Gastroesophageal sphincter (tissue), 4 donors: ENCODE data around the gene FLNA. TPM values are rescaled to one million over a fixed set of nuclear protein-coding genes. Genes with fewer than 3 reads are reported as not detected.

Source experiments
- ATAC-seq: fragments of 150-250 bp; one replicate; pipeline ENCODE4 v1.9.1; 2016; ENCODE audit warnings: mild to moderate bottlenecking, moderate library complexity
- H3K27ac ChIP-seq, 4 donors: fragments of 200-600 bp; sonication (generic) in 3 of 4; 1 replicate in 3 of 4; 2 replicates in 1 of 4; pipeline ENCODE4 v1.5.1; 2016 to 2019
- H3K27me3 ChIP-seq: fragments of 200-600 bp; sonication (generic); one replicate; pipeline ENCODE4 v1.5.1; 2019
- H3K36me3 ChIP-seq, 2 donors: fragments of 200-600 bp; sonication (generic); one replicate each; pipeline ENCODE4 v1.5.1; 2019; ENCODE audit warnings: control low read depth in 1 of 2
- H3K4me1 ChIP-seq, 3 donors: fragments of 200-600 bp; sonication (generic); 1 replicate in 2 of 3; 2 replicates in 1 of 3; pipeline ENCODE4 v1.5.1; 2016 to 2019; ENCODE audit warnings: control low read depth in 2 of 3
- H3K4me3 ChIP-seq, 2 donors: fragments of 200-600 bp; sonication (generic); one replicate each; pipeline ENCODE4 v1.5.1; 2019; ENCODE audit warnings: mild to moderate bottlenecking in 1 of 2, moderate library complexity in 1 of 2
- H3K9me3 ChIP-seq, 3 donors: fragments of 200-600 bp; sonication (generic); one replicate each; pipeline ENCODE4 v1.5.1; 2017 to 2019; ENCODE audit warnings: control low read depth in 2 of 3
- EP300 ChIP-seq: sonication (generic); formaldehyde crosslinking; IDR thresholded peaks from one replicate; pipeline ENCODE4 v1.6.1; 2017; ENCODE audit warnings: antibody characterized with exemption, mild to moderate bottlenecking
- POLR2A ChIP-seq, 2 donors: fragments of 450-650 bp; IDR thresholded peaks; one replicate each; pipeline ENCODE4 v1.6.1; 2017; ENCODE audit warnings: antibody characterized with exemption in 2 of 2, mild to moderate bottlenecking in 2 of 2, moderate library complexity in 1 of 2
- POLR2AphosphoS5 ChIP-seq: sonication (generic); formaldehyde crosslinking; IDR thresholded peaks from one replicate; pipeline ENCODE4 v1.6.1; 2017; ENCODE audit warnings: antibody characterized with exemption
- WGBS, 2 donors: methylation state at CpG; one replicate each; pipeline ENCODE4 v1.1.5; 2018; ENCODE audit warnings: low coverage in 1 of 2; 5-methylcytosine and 5-hydroxymethylcytosine counted together
- total RNA-seq, 4 donors: library from RNA; depleted of rRNA; stranded (reverse); fragments of >200 nt; gene quantifications; one replicate each; pipeline ENCODE4 v1.1.0, GENCODE V29; 2016
- TF ChIP-seq, protein P1 (sequence below), 4 experiments: fragments of 200-600 bp in 2 of 4; fragments of 450-650 bp in 2 of 4; sonication (generic) in 1 of 4; IDR thresholded peaks; one replicate each; pipeline ENCODE4 v1.5.1; 2017 to 2019; ENCODE audit warnings: antibody characterized with exemption in 4 of 4, mild to moderate bottlenecking in 2 of 4, moderate library complexity in 2 of 4

The FLNA gene
- total RNA-seq, 4 donors from 2014 or later, result 7,815 to 15,318 (median 8,757) TPM

GRCh38 chrX:154354516-154354915 lies 19.9 kb downstream of the FLNA start:
- no peaks in the 10 kb centered on the region for H3K27me3 ChIP-seq
- H3K4me1 ChIP-seq, result peaks cover 0 to 54% (median 0%) of the 10 kb centered on the region in 3 donors
- ATAC-seq, result no peak
- no peak overlapping the region for H3K4me3 ChIP-seq
- TF ChIP-seq EP300, result no peak
- TF ChIP-seq, protein P1, sequence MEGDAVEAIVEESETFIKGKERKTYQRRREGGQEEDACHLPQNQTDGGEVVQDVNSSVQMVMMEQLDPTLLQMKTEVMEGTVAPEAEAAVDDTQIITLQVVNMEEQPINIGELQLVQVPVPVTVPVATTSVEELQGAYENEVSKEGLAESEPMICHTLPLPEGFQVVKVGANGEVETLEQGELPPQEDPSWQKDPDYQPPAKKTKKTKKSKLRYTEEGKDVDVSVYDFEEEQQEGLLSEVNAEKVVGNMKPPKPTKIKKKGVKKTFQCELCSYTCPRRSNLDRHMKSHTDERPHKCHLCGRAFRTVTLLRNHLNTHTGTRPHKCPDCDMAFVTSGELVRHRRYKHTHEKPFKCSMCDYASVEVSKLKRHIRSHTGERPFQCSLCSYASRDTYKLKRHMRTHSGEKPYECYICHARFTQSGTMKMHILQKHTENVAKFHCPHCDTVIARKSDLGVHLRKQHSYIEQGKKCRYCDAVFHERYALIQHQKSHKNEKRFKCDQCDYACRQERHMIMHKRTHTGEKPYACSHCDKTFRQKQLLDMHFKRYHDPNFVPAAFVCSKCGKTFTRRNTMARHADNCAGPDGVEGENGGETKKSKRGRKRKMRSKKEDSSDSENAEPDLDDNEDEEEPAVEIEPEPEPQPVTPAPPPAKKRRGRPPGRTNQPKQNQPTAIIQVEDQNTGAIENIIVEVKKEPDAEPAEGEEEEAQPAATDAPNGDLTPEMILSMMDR (IDR thresholded peaks at IDR 0.05), result no peak
- TF ChIP-seq POLR2A (IDR thresholded peaks at IDR 0.05), result no peak
- H3K9me3 ChIP-seq, result no peaks in the 10 kb centered on the region
- H3K27ac ChIP-seq, result peak overlapping the region; percentile 10 to 99 (median 86)
- H3K36me3 ChIP-seq, result peaks cover 0 to 100% of the 10 kb centered on the region in 2 donors
- 12% methylated on average over 3 of the region's 13 CpGs; no CpG with 5 or more reads in 1 of the 2 donors for WGBS, 2 donors

GRCh38 chrX:154354013-154354412 lies 20.4 kb downstream of the FLNA start:
- WGBS, 2 donors, result 58% methylated on average over 8 of the region's 14 CpGs; no CpG with 5 or more reads in 1 of the 2 donors
- Histone ChIP-seq H3K9me3 (no peaks in the 10 kb centered on the region), H3K36me3 (peaks cover 0 to 100% of the 10 kb centered on the region in 2 donors), H3K27ac (peak overlapping the region; percentile 10 to 99 (median 86)), H3K4me1 (peaks cover 0 to 49% (median 0%) of the 10 kb centered on the region in 3 donors), H3K27me3 (no peaks in the 10 kb centered on the region), H3K4me3 (no peak overlapping the region)
- TF ChIP-seq, protein P1 (IDR thresholded peaks at IDR 0.05), result no peak
- TF ChIP-seq EP300 (no peak), POLR2AphosphoS5 (peak; percentile 5), POLR2A (IDR thresholded peaks at IDR 0.05) (no peak)
- no peak for ATAC-seq

GRCh38 chrX:154353172-154353843 lies 21.1 kb downstream of the FLNA start:
- peak overlapping the region in 3 of 4 donors; percentile 78 to 99 (median 94) for H3K27ac ChIP-seq
- H3K4me3 ChIP-seq, result no peak overlapping the region
- H3K4me1 ChIP-seq, result peaks cover 0 to 42% (median 0%) of the 10 kb centered on the region in 3 donors
- H3K9me3 ChIP-seq, result no peaks in the 10 kb centered on the region
- no peaks in the 10 kb centered on the region for H3K27me3 ChIP-seq
- H3K36me3 ChIP-seq, result peaks cover 0 to 98% of the 10 kb centered on the region in 2 donors
- no CpG with 5 or more reads among the region's 24 CpGs for WGBS, 2 donors
- no peak for ATAC-seq
- no peak for TF ChIP-seq POLR2A (IDR thresholded peaks at IDR 0.05)
- TF ChIP-seq POLR2AphosphoS5, result peak; percentile 3
- no peak for TF ChIP-seq EP300

- peak overlapping the region in 3 of 4 donors; percentile 78 to 99 (median 94) for H3K27ac ChIP-seq
- H3K4me3 ChIP-seq, result no peak overlapping the region
- no peaks in the 10 kb centered on the region for H3K9me3 ChIP-seq
- TF ChIP-seq EP300, result no peak
- no peak for TF ChIP-seq POLR2AphosphoS5
- TF ChIP-seq, protein P1 (IDR thresholded peaks at IDR 0.05), result no peak
- no peak for TF ChIP-seq POLR2A (IDR thresholded peaks at IDR 0.05)
- ATAC-seq, result no peak
- peaks cover 0 to 33% (median 0%) of the 10 kb centered on the region in 3 donors for H3K4me1 ChIP-seq
- H3K36me3 ChIP-seq, result peaks cover 0 to 90% of the 10 kb centered on the region in 2 donors
- WGBS, 2 donors, result no CpG with 5 or more reads among the region's 13 CpGs
- H3K27me3 ChIP-seq, result no peaks in the 10 kb centered on the region
Observed at GRCh38 chrX:154352466-154352865, 22.0 kb downstream of the FLNA start.

DNA sequence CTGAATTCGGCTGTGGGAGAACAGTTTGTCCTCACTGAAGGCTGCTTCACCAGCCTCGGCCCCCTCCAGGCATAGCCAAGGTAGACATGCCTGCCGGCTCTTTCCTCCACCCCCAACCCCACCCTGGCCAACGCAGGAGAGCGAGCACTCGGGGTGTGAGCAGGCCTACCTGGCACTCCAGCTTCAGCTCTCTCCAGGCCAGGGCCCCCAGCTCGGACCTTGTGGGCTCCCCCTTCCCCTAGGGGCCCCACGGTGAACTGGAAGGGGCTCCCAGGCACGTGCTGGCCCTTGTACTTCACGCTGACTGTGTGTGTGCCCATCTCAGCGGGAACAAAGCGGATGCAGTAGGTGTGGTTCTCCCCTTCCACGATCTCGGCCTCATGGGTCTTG lies 22.4 kb downstream of the FLNA start:
- Histone ChIP-seq H3K4me1 (peaks cover 0 to 28% (median 0%) of the 10 kb centered on the region in 3 donors), H3K9me3 (no peaks in the 10 kb centered on the region), H3K27me3 (no peaks in the 10 kb centered on the region), H3K27ac (peak overlapping the region in 3 of 4 donors; percentile 78 to 99 (median 94)), H3K36me3 (peaks cover 0 to 85% of the 10 kb centered on the region in 2 donors), H3K4me3 (no peak overlapping the region)
- TF ChIP-seq POLR2AphosphoS5 (no peak), POLR2A (IDR thresholded peaks at IDR 0.05) (no peak), EP300 (no peak)
- TF ChIP-seq, protein P1 (IDR thresholded peaks at IDR 0.05), result no peak
- ATAC-seq, result no peak
- WGBS, 2 donors, result no CpG with 5 or more reads among the region's 14 CpGs
